K562 (cell line): Measurements from ENCODE around the gene LRRC75A.

Experiments used
- CBFA2T2 ChIP-seq: fragments of 450-650 bp; conservative IDR thresholded peaks from 2 replicates; pipeline ENCODE4 v1.6.1; 2017; ENCODE audit warnings: mild to moderate bottlenecking
- ERF ChIP-seq: fragments of 450-650 bp; formaldehyde crosslinking; IDR thresholded peaks from 2 replicates; pipeline ENCODE4 v1.4.0; 2020; ENCODE audit warnings: mild to moderate bottlenecking, mixed read lengths
- NR2C2 ChIP-seq, 2 experiments: fragments of 200-800 bp in 1 of 2; sonication (Bioruptor generic) in 1 of 2; sonication (generic) in 1 of 2; formaldehyde crosslinking in 1 of 2; IDR thresholded peaks; 2 replicates each; pipeline versions ENCODE4 v1.6.1 to v1.8.0; 2016 to 2022; ENCODE audit warnings: mild to moderate bottlenecking in 1 of 2, missing compliant biosample characterization in 1 of 2, missing genetic modification characterization in 1 of 2, missing genetic modification reagents in 1 of 2
- POLR2A ChIP-seq: fragments of 450-650 bp; conservative IDR thresholded peaks from 2 replicates; pipeline ENCODE4 v1.6.1; 2016
- SAFB2 ChIP-seq: fragments of 200-400 bp; formaldehyde crosslinking; IDR thresholded peaks from 2 replicates; pipeline ENCODE4 v1.6.1; 2018; ENCODE audit warnings: borderline replicate concordance, low read length, low read depth, moderate library complexity; ENCODE audit not compliant: severe bottlenecking
- SMC3 ChIP-seq: conservative IDR thresholded peaks from 2 replicates; pipeline ENCODE4 v1.6.1; 2011; ENCODE audit warnings: low read depth, low read length, improper control_type of control experiment; ENCODE audit not compliant: insufficient read depth
- SRSF1 ChIP-seq: fragments of 200-400 bp; formaldehyde crosslinking; IDR thresholded peaks from 2 replicates; pipeline ENCODE4 v1.6.1; 2017; ENCODE audit warnings: mild to moderate bottlenecking, low read depth, low read length, moderate library complexity
- TCFL5 ChIP-seq: fragments of 250-450 bp; sonication (Bioruptor Pico); conservative IDR thresholded peaks from 2 replicates; pipeline ENCODE4 v1.6.1; 2021; ENCODE audit warnings: mild to moderate bottlenecking, moderate library complexity, matching md5 sums
- XRCC5 ChIP-seq: fragments of 200-400 bp; formaldehyde crosslinking; IDR thresholded peaks from 2 replicates; pipeline ENCODE4 v1.6.1; 2017; ENCODE audit warnings: low read depth, mild to moderate bottlenecking, low read length
- TF ChIP-seq, protein P1 (sequence below): IDR thresholded peaks from 2 replicates; pipeline ENCODE4 v1.6.1; 2012; ENCODE audit warnings: low read depth, low read length, improper control_type of control experiment, borderline replicate concordance
- TF ChIP-seq, protein P2 (sequence below), 3 experiments: IDR thresholded peaks in 2 of 3; conservative IDR thresholded peaks in 1 of 3; 2 replicates each; pipeline ENCODE4 v1.5.1; 2011 to 2012; ENCODE audit warnings: low read length in 3 of 3, mild to moderate bottlenecking in 3 of 3, control low read depth in 2 of 3, improper control_type of control experiment in 1 of 3, inconsistent platforms in 1 of 3, low read depth in 1 of 3, mixed read lengths in 1 of 3, moderate library complexity in 1 of 3; ENCODE audit not compliant: insufficient read depth in 2 of 3
- TF ChIP-seq, protein P3 (sequence below): sonication (generic); formaldehyde crosslinking; IDR thresholded peaks from 2 replicates; pipeline ENCODE4 v1.8.0; 2023; ENCODE audit warnings: mild to moderate bottlenecking, missing genetic modification reagents

DNA sequence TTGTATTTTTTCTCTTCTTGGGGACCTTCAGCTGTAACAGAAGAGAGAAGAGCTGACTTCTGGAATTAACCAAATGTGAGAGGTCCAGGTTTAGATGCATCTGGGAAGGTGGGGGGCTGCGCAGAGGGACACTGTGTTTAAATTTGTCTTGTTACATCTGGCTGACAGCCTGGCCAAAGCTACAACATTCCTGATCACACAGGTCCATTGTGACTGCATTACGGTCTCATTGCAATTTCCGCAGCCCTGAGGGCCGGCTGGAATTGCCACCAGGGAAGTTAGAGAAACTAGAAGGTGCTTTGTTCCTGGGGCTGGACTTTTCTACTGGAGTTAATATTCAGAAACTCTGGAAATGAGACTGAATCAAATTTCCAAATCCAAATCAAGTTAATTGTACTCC is 37.9 kb upstream of the LRRC75A start:
- no peak for TF ChIP-seq CBFA2T2
- no peak for TF ChIP-seq POLR2A
- no peak for TF ChIP-seq TCFL5
- TF ChIP-seq, protein P1, sequence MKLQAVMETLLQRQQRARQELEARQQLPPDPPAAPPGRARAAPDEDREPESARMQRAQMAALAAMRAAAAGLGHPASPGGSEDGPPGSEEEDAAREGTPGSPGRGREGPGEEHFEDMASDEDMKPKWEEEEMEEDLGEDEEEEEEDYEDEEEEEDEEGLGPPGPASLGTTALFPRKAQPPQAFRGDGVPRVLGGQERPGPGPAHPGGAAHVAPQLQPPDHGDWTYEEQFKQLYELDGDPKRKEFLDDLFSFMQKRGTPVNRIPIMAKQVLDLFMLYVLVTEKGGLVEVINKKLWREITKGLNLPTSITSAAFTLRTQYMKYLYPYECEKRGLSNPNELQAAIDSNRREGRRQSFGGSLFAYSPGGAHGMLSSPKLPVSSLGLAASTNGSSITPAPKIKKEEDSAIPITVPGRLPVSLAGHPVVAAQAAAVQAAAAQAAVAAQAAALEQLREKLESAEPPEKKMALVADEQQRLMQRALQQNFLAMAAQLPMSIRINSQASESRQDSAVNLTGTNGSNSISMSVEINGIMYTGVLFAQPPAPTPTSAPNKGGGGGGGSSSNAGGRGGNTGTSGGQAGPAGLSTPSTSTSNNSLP: no peak
- no peak for TF ChIP-seq ERF (CRISPR knock-in tag)
- TF ChIP-seq, protein P2, sequence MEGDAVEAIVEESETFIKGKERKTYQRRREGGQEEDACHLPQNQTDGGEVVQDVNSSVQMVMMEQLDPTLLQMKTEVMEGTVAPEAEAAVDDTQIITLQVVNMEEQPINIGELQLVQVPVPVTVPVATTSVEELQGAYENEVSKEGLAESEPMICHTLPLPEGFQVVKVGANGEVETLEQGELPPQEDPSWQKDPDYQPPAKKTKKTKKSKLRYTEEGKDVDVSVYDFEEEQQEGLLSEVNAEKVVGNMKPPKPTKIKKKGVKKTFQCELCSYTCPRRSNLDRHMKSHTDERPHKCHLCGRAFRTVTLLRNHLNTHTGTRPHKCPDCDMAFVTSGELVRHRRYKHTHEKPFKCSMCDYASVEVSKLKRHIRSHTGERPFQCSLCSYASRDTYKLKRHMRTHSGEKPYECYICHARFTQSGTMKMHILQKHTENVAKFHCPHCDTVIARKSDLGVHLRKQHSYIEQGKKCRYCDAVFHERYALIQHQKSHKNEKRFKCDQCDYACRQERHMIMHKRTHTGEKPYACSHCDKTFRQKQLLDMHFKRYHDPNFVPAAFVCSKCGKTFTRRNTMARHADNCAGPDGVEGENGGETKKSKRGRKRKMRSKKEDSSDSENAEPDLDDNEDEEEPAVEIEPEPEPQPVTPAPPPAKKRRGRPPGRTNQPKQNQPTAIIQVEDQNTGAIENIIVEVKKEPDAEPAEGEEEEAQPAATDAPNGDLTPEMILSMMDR (IDR thresholded peaks at IDR 0.05 in 2 of 3, conservative IDR thresholded peaks at IDR 0.05 in 1 of 3; ENCODE audit: insufficient read depth in 2 of 3, low read depth in 1 of 3, low read length in 3 of 3): no peak
- no peak for TF ChIP-seq SRSF1
- TF ChIP-seq, protein P3, sequence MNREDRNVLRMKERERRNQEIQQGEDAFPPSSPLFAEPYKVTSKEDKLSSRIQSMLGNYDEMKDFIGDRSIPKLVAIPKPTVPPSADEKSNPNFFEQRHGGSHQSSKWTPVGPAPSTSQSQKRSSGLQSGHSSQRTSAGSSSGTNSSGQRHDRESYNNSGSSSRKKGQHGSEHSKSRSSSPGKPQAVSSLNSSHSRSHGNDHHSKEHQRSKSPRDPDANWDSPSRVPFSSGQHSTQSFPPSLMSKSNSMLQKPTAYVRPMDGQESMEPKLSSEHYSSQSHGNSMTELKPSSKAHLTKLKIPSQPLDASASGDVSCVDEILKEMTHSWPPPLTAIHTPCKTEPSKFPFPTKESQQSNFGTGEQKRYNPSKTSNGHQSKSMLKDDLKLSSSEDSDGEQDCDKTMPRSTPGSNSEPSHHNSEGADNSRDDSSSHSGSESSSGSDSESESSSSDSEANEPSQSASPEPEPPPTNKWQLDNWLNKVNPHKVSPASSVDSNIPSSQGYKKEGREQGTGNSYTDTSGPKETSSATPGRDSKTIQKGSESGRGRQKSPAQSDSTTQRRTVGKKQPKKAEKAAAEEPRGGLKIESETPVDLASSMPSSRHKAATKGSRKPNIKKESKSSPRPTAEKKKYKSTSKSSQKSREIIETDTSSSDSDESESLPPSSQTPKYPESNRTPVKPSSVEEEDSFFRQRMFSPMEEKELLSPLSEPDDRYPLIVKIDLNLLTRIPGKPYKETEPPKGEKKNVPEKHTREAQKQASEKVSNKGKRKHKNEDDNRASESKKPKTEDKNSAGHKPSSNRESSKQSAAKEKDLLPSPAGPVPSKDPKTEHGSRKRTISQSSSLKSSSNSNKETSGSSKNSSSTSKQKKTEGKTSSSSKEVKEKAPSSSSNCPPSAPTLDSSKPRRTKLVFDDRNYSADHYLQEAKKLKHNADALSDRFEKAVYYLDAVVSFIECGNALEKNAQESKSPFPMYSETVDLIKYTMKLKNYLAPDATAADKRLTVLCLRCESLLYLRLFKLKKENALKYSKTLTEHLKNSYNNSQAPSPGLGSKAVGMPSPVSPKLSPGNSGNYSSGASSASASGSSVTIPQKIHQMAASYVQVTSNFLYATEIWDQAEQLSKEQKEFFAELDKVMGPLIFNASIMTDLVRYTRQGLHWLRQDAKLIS (CRISPR knock-in tag): no peak
- no peak for TF ChIP-seq NR2C2 (CRISPR knock-in tag; IDR thresholded peaks at IDR 0.05)
- TF ChIP-seq NR2C2 (tag; IDR thresholded peaks at IDR 0.05): no peak
- no peak for TF ChIP-seq XRCC5
- no peak for TF ChIP-seq SAFB2
- no peak for TF ChIP-seq SMC3
